Activated CD8-positive, alpha-beta memory T cell treated with anti-CD3 and anti-CD28 coated beads for 24 hours (primary cell): ENCODE measurements around the gene PIGQ.

Experiments
- DNase-seq: peaks from one replicate; pipeline ENCODE4 v3.0.0-alpha.2; 2020

The PIGQ gene

DNA sequence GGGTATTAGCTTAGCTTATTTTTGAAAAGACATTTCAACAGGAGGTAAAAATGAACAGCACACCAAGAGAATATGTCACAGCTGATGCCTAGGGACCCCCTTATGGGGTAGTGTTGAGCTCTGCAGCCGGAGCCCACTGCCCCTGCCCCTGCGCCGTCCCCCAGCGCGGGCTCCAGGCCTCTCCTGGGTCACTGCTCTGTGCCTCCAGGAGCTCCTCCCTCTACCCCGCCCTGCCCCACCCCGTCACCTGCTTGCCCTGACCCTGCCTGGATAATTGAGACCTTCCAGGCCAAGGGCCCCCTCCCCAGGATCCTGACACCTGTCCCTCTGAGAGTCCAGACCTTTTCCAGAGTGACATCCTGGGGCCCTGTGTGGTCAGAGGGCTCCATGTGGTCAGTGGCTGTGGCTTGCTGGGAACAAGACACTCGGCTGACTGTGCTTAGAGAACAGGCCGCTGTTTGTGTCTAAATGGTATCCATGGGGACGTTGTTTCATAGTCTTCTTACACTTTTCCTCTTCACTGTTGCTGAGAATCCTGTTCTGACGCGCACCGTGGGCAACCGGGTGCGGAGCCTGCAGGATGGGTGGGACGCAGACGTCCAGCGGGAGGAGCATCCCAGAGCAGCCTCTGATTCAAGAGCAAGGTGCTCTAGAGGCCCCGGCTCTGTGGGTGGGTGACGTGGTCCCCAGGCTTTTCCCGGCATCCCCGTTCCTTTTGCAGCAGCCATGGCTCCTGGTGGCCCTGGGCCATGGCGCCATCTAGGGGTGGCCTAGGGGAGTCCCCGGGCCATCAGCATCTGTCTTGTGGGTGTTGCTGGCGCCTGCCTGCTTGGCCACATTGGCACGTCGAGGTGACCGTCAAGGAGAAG lies 41.0 kb downstream of the PIGQ start:
- peak; percentile 83 for DNase-seq

DNA sequence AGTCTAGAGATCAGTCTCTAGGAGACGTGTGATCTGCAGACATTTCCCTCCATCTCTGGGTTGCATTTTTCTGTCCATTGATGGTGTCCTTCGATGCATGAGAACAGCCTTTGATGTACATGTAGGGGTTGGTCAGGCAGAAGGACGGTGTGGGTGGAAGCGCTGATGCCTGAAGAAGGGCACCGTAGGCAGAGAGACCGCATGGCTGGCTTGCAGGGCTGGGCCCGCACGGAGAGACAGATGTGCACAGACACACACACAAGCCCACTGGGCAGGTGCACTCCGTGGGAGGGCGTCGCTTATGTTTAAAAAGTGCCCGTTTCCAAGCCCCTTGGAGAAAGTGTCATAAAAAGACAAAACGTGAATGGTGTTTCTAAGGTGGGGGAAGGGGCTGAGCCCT lies 45.4 kb downstream of the PIGQ start:
- no peak for DNase-seq

DNA sequence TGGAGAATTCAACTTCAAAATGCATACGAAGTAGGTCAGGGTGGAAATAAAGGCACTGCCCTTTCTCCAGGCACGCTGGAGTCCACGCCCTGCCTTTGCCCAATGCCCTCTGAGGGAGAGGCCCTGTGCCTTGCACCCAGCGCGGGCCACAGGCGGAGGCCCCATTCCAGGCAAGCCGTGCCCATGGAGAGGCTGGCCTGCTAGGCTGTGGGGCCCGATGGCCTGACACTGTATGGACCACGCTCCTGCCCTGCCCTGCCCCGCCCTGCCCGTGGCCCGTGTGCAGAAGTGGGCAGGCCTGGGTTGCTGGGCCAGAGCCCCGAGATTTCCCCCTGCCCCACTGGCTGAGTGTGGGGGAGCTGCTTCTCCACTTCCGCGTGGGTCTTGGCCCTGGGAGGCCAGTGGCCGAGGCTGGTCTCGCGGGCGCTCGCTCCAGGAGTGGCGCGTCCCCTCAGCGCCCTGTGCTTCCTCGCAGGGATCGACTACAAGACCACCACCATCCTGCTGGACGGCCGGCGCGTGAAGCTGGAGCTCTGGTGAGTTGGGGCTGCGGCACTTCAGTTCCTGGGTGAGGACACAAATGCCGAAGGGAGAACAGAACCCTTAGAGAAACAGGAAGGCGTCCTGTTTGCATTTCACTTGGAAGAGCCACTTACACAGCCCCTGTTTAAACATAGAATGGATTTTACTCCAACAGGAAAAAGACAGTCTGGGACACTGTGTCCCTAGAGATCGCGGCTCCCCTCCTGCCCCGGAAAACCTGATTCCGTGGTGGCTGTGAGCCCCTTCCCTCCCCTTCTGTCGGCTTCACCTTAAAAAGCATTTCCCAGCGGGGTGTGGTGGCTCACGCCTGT lies 47.2 kb downstream of the PIGQ start:
- no peak for DNase-seq

DNA sequence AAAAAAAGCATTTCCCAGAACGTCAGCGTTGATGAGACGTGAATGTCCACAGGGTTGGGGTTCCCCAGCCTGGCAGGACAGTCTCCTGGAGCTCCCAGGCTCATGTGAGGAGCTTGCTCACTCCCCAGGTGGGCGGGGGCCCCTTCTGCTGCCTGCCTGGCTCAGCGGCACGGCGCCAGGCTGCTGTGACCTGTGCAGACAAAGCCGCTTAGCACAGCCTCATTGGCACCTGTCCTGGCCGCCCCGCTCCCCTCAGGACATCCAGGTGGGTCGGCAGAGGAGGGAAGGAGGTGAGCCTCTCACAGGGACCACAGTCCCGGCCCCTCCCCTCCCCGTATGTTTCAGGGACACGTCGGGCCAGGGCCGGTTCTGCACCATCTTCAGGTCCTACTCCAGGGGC lies 48.1 kb downstream of the PIGQ start:
- DNase-seq = no peak

DNA sequence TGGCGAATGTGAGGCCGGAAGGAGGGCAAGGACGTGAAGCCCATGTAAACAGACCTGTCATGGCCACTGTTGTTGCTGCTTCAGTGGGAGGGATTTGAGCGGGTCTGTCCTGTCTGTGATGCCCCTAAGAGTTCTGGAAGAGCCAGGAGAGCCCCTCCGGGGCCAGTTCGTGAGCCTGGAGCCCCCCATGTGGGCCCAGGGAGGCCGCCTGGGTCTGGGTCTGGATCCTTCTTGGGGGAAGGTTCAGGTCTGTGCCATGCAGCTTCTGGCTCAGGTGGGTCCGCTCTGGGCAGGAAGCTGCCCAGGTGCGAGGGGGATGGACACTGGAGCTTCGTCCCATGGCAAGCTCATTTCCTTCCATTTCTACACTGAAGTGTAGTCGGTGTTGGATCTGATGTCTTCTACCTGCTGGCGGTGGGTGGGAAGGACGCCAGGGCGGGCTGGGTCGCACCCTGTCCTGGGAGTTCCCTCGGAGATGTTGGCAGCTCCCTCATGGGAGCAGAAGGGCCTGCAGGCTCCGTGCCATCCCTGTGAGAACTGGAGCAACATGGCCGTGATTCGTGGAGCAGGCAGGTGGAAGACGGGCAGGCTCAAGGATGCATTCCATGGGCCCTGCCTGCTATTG lies 49.8 kb downstream of the PIGQ start:
- no peak for DNase-seq

DNA sequence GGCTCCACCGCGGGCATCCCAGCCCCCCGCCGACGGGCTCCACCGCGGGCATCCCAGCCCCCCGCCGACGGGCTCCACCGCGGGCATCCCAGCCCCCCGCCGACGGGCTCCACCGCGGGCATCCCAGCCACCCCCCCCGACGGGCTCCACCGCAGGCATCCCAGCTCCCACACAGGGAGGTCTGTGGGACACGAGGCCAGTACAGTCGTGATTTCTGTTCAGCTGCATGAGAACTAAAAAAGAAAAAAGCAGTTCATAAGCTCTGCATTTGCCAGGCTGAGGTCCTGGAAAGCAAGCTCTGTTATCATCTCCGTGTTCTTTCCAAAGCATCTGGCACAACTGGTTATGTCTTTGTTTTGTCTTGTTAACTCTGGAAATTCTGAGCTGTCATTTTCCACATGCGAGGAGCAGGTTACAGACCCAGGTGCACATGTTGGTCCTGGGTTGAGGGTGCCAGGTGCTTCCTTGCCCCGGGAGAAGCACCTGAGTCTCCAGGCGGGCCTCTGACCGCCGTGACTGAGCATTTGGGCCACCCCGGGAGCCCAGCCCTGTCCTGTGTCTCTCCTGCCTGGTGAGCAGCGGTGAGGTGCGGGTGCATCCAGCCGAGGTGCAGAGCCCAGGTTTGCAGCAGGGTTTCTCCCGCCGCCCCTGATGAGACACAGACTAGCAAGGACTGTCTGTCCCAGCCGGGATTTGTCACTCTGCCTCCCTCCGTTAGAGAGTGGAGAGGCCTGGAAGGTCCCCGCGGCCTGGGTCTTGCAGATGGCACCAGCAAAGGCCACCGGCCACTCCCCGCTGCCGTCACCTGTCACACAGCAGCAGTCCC lies 51.1 kb downstream of the PIGQ start:
- no peak for DNase-seq

DNA sequence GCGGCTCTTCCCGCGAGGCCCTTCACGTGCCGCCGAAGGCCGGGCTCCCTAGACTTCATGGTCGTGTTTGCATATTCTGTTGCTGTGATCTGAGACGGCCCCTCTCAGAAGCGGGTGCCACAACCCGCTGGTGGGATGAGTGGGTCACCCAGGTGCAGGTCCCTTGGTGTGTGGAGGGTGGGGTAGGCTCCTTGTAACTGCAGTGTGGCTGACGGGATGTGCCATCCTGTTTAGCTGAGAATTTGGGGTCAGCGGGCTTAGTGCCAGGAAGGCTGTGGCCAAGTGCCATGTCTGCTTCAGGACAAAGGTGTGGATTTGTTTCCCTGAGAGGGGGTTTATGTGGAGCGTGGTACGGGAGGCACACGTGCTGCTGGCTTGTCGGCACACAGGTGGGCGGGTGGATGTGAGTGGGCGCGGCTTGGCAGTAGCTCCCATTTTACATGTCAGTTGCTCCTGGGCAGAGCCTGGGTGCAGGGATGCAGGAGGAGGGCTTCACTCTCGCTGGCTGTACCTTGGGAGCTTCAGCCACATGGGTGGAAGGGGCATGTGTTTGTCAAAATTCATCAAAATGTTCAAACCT lies 51.8 kb downstream of the PIGQ start:
- no peak for DNase-seq

DNA sequence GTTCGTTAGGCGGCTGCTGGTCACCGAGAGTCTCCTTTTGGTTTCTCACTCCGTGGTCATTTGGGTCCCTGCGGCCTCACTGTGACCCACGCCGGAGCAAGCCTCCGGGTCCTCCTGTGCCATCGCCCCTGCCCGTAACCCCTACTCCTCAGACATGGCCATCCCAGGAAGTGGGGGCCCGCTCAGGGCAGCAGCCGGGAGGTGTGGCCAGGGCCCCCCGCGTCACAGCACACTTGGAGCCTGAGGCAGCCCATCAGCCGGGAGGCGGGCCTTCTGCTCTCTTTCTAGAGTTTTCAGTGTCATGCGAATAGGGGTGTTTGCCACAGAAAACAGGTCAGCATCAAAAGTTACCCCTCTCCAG lies 53.1 kb downstream of the PIGQ start:
- DNase-seq = no peak

DNA sequence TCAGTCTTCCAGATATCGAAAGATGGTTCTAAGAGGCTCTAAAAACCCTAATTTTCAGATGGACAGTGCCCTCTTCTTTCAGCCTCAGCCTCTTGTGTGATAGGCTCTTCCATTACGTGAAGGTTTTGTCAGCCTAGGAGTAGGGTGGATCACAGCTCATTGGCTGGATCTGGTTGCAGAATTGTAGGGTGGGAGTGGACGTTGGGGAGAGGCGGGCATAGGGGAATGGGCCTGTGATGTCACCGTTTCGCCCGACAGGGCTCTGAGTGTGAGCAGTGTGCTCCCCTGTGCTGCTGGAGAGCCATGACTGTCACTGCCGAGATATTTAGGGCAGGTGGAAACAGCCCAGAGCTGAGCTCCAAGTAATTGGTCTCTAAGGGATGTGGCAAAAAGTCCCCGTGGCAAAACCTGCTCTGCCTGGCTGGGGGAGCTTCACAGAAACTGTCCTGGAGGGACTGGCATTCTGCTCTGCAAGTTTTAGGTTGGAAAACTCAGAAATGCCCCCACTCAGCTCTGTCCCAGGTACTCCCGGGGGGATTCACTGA lies 54.8 kb downstream of the PIGQ start:
- no peak for DNase-seq

DNA sequence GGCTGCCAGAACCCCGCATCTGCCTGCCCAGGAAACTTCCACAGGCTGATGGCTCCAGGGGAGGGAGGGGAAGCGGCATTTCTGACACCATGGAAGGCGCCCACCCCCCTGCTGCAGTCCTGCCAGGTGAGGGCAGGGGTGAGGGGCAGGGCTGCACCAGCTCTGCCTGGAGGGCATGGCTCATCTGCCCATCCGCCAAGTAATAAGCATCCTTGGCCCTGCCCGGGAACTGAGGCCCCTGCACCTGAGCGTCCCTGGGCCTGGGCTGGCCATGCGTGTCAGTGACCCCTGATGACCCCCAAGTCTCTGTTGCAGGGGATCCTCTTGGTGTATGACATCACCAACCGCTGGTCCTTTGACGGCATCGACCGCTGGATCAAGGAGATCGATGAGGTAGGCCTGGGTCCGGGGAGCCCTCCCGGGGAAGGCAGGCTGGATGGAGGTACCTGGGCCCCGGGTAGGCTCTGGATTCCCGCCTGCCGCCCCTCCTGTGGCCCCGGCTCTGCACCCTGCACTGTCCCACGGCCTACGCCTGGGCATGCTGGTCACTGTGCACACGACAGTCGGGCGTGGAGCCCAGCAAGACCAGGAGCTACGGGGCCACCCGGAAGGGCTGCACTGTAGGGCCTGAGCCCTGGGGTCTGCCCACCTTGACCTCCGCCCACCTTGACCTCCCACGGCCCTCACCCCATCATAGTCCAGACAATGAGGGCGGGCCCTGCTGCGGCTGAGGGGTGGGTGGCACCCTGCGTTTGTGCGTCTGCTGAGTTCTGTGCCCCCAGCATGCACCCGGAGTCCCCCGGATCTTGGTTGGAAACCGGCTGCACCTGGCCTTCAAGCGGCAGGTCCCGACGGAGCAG lies 55.6 kb downstream of the PIGQ start:
- no peak for DNase-seq

DNA sequence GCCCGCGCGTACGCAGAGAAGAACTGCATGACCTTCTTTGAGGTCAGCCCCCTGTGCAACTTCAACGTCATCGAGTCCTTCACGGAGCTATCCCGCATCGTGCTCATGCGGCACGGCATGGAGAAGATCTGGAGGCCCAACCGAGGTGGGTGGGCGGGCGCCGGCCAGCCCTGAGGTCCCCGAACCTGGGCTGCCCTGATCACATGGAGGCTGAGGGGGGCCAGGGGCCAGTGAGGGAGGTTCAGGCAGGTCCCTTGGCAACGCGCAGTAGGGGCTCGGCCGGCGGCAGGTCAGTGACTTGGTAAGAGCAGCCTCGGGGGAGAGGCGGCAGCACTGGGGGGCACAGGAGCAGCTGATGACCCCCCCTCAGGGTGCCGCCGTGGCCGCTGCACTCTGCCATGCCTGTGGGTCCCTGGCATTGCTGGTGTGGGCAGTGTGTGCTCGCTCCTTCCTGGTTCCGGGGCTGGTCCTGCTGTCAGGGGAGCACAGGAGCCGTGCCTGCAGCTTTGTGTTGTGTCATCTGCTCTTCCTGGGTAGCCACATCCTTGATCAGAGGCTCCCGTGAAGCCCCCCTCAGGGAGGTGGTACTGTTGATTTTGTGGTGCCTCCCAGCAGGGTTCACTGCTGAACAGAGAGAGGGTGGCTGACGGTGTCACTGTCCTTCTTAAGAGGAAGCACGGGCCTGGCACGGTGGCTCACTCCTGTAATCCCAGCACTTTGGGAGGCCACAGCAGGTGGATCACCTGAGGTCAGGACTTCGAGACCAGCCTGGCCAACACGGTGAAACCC lies 56.4 kb downstream of the PIGQ start:
- DNase-seq = no peak

DNA sequence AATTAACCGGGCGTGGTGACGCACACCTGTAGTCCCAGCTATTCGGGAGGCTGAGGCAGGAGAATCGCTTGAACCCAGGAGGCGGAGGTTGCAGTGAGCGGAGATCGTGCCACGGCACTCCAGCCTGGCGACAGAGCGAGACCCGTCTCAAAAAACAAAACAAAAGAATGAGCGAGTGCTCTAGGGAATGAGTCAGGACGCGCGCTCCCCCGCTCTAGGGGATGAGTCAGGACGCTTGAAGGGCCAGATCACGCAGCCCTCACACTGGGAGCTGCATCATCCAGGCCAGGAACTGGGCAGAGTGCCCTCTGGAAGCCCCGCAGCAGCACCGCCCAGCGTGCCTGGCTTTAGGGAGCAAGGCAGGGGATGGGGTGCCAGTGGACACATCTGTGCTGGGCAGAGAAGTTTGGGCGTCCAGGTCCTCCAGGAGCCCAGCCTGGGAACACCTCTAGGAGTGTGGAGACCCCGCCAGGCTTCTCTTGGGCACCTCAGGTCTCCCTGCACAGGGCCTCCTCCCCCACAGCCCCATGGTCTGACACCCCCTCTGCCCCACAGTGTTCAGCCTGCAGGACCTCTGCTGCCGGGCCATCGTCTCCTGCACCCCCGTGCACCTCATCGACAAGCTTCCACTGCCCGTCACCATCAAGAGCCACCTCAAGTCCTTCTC lies 57.2 kb downstream of the PIGQ start:
- no peak for DNase-seq

DNA sequence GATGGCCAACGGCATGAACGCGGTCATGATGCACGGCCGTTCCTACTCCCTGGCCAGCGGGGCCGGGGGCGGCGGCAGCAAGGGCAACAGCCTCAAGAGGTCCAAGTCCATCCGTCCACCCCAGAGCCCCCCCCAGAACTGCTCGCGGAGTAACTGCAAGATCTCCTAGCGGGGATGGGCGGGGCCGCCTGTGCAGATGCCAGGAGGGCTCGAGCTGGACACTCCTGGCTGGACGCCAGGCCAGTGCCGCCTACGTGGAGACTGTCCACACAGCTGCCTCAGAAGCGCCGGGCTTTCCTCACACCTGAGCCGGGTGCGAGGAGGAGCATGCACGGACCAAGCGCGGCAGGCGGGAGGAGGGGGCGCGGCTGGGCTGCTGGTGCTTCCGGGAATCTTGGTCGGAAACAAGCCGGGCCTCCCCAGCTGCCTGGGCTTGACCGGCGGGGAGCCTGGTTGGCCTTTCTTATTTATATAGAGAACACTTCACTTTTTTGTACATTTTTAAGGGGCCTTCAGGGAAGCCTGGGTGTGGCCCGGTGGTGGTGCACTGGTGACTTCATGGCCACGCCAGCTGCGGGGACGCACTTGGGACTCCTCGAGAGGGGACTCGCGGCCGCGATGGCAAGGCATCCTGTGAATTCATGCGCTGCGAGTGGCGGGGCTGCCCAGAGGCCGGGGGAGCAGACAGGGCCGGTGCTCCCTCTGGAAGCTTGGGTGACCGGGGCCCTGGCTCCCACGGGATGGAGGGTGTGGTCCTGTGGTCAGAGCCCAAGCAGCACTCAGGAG lies 57.9 kb downstream of the PIGQ start:
- DNase-seq = no peak

DNA sequence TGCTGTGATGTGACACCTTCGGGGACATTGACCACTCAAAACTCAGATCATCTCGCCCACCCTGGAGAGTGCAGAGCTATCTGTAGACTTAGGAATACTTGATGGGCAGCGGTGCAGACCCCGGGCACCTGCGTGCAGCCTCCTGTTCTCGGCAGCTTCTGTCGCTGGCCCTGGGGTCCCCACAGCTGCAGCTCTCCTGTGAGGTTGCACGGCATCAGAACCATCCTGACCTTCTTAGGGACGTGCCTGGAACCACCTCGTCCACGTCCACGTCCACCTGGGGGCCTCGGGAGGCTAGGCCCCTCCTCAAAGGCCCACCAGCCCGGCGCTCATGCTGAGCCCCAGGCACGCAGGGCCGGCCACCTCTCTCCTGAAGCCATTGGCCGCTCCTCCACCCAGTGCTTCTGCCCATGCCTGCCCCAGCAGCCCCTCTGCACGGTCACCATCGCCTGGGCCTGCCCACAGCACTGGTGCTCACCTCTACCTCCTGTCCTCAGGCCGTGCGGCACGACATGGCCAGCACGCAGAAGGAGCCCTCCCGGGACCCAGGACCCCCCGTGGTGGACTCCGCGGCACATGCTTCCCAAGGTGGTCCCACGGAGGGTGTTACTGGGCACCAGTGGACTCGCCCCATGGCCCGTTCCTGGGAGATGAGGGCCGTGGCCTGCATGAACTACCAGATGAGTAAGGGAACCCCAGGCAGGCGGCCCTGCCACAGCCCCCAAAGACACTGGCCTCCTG lies 58.7 kb downstream of the PIGQ start:
- DNase-seq = no peak

DNA sequence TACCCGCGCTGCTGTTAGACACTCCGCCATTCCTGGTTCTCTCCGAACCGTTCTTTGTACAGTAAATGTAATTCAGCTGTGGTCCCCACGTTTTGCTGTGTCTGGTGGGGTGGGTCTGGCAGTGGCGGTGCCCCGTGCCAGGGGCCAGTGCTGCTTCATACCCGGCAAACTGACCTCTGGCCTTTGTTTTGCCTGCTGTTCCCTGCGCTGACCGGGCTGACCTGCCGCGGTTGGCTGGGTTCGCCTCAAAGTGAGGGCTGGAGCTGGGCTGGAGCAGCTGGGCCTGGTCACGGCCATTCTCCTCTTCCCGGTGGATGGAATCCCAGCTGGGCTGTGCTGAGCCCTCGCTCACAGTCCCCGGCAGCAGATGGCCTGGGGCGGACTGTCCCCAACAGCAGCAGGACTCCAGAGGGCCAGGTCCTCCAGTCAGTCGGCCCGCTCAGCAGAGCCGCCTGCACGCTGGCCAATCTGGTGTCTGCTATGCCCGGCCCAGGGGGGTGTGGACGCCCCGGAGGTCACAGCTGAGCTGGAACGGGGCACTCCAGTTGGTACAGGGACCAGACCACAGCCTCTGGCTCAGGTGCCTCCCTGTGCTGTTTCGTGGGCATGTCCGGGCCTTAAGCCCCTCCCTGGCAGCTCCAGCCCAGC lies 59.5 kb downstream of the PIGQ start:
- DNase-seq = no peak

DNA sequence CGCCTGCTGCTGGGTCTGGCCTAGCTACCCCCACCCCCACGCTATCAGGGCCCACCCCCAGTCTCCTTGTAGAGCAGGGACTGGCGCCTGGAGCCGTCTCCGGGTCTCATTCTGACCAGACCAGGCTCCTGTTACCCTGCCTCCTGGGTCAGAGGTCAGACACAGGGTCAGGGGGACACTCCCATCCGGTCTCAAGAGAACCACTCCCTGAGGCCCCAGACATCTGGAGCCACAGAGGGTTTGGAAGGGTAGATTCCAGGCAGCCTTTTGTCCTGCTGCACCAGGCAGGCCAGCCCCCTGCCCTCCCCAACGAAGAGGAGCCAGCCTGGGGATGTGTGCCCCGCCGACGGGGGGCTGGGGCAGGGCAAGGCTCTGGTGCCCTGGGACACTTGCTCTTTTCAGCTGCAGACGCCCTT lies 60.1 kb downstream of the PIGQ start:
- no peak for DNase-seq

DNA sequence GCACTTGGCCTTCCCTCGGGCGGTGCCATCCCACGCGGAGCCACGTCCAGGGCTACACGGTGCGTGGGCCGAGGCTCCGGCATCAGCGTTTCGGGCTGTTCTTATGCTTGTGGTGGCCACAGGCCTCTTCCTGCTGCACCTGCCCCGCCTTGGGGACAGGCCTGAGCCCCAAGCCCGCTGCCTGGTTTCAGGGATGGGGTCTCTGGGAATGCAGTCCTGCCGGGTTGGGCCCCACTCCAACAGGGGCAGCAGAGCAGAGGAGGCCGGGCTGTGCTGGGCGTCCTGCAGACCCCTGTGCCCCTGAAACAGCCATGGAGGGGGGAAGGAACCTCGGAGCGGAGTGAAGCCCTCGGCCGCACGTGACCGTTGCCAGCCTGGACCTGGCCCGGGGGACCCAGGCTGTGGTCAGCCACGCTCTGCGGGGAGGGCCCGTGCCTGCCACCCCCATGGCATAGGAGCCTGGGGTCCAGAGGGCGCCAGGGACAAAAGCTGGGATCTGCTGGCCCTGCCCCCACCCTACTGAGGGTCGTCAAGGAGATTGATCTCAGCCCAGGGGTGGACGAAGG lies 60.6 kb downstream of the PIGQ start:
- no peak for DNase-seq
